GM12875 (cell line): Measurements from ENCODE around the gene FNDC7.

Experiments
- H3K4me3 ChIP-seq: one replicate; pipeline ENCODE4 v1.5.1; 2011; ENCODE audit warnings: low read depth, low read length, control low read depth
- TF ChIP-seq, protein P1 (sequence below): IDR thresholded peaks from 2 replicates; pipeline ENCODE4 v1.5.1; 2011; ENCODE audit warnings: low read depth, mild to moderate bottlenecking, control low read depth, inconsistent platforms, low read length, moderate library complexity, borderline replicate concordance; ENCODE audit not compliant: insufficient read depth

Gene FNDC7

DNA sequence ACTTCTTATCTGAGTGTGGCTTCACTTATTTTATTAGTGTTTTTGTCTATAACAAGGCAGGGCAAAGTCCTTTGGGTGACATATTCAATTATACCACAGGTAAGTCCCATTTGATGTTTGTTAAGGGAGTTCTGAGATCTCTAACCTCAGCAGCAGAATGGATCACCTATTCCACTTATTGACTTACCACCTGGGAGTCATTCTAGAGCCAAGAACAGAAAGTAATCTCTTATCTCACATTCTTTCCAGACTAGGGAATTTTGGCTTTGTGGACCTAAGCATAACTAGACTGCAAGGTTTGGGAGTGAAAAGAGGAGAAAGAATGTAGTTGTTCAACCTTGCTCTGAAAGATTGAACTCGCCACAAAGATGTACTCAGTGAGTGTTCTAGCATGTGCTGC, 13.2 kb downstream of the FNDC7 start:
- TF ChIP-seq, protein P1, sequence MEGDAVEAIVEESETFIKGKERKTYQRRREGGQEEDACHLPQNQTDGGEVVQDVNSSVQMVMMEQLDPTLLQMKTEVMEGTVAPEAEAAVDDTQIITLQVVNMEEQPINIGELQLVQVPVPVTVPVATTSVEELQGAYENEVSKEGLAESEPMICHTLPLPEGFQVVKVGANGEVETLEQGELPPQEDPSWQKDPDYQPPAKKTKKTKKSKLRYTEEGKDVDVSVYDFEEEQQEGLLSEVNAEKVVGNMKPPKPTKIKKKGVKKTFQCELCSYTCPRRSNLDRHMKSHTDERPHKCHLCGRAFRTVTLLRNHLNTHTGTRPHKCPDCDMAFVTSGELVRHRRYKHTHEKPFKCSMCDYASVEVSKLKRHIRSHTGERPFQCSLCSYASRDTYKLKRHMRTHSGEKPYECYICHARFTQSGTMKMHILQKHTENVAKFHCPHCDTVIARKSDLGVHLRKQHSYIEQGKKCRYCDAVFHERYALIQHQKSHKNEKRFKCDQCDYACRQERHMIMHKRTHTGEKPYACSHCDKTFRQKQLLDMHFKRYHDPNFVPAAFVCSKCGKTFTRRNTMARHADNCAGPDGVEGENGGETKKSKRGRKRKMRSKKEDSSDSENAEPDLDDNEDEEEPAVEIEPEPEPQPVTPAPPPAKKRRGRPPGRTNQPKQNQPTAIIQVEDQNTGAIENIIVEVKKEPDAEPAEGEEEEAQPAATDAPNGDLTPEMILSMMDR = no peak

DNA sequence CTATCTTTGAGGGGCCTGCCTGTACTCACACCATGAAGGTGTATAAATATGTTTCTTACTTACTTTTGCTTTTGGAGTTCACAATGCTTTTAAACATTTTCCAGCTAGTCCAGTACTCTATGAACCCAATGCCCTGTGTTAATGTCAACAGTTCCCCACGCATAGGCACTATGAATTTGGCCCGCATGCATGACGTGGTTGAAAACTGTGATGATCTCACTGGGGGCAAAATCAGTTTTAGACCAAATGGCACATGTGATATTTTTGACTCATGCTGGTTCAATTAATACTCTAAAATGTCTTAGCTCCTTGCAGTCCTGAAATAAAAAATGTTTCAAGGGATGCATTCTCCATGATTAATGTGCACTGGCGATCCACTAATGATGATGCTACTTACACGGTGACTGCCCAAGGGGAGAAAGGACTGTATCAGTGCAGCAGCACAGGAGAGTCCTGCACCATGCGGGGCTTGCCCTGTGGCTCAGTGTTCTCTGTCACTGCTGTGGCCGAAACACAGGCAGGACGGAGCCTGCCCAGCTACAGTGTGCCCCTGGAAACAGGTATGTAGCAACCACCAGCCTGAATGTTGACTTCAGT, 15.7 kb downstream of the FNDC7 start:
- no peak overlapping the region for H3K4me3 ChIP-seq
- TF ChIP-seq, protein P1 = no peak

More for the DNA sequence above, 13.2 kb downstream of the FNDC7 start:
- H3K4me3 ChIP-seq = no peak overlapping the region

DNA sequence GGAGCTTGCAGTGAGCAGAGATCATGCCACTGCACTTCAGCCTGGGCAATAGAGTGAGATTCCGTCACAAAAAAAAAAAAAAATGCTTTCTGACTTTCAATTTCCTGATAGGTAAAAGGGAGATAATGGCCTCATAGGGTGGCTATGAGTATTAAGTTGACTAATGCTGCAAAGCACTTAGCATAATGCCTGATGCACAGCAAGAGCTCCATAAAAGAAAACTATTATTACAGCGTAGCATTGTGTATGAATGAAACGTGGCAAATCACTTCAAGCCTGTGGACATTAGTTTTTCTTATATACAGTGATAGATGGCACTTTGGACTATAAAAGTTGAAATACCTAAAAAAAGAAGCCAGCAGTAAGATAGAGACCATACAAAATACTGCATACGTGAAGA, 16.8 kb downstream of the FNDC7 start:
- H3K4me3 ChIP-seq = no peak overlapping the region
- TF ChIP-seq, protein P1 = no peak

DNA sequence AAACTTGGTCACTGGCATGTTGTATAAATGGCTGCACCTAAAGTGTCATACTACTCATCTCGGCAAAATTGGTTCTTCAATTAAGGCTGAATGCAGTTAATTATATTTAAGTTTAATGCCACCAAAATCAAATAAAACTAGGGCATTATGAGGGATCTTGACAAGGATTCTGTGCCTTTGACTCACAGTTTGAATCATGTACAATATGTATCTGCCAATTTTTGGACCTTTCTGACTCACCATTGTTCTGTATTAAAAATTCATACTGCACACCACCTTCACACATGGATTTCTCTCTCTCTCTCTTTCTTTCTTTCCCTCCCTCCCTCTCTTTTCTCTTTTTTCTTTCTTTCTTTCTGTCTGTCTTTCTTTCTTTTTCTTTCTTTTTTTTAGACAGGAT, 19.7 kb downstream of the FNDC7 start:
- TF ChIP-seq, protein P1 = no peak
- no peak overlapping the region for H3K4me3 ChIP-seq

DNA sequence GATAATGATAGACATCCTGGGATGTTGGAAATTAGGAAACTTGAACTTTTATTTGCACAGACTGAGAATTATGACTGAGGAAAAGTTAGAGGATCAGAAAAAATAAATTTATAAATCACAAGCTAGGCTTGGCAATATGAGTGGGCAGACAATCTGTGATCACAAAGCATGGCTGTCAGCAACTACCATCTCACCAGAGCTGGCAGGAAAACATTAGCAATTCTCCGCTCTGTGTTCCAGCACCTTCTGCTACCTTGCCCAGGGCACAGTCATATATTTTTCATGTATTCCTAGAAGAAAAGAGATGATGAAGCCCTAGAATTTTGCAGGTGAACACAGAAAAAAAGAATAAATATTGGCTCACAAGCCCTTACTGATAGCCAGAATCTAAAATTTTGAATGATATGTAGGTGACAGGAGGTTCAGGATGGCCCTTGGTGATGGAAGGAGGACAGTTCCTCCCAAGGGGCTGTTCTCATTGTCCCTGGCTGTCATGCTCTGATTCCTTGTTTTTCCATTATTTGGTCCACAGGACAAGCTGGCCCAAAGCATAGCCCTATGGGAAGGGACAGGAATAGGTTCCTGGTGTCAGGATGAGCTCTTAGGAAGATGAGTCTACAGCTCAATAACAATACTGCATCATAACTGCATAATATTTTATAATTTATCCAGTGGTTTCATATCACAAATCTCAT, 21.6 kb downstream of the FNDC7 start:
- no peak overlapping the region for H3K4me3 ChIP-seq
- TF ChIP-seq, protein P1 = no peak

DNA sequence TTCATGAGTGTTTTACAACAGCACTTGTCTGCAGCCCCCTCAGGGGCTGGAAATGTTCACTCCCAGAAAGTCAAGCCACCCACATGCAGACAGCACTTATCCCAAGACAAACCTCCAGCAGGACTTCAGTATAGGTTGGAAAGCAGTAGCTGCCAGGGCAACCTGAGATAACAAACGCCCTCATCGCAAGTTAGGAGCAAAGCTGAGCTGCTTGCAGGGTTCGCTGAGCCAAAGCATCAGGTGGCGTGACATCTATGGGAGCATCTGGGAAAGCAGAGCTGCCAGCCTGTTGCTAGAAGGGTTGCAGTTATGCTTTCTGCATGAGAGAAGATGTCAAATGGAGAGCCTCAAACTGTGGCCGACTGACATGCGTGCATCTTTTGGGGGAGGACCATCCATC, 29.5 kb downstream of the FNDC7 start:
- TF ChIP-seq, protein P1 = no peak
- no peak overlapping the region for H3K4me3 ChIP-seq

DNA sequence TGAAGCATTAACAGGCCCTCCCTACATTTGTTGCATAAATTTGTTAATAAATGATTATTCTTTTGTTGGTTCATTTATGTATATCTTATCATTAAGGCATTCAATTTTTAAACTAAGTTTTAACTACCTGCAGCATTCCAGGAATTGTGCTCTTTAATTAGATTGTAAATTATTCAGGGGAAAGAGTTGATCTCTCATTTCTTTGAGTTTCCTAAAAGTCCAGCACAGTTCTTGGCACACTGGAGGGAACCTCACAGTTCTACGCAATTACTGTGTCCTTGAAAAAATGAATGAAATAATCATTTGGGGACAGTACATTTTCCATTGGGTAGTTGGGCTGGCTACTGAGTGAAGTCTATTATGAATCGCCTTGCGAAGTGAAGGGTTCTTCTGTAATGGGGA, 33.3 kb downstream of the FNDC7 start:
- H3K4me3 ChIP-seq = no peak overlapping the region
- TF ChIP-seq, protein P1 = no peak
